GM12878 (cell line): ENCODE results near the gene NUBPL. TPM values are rescaled to one million over a fixed set of nuclear protein-coding genes. Genes with fewer than 3 reads are reported as not detected.
"Not testable (repeated sequence)": the region's sequence is repeated elsewhere in the genome, so short reads cannot be mapped to it uniquely, and the experiment has no call there.

Experiments used
- ATAC-seq: fragments of 200-7000 bp; cut with Tn5 transposase; 3 replicates; pipeline ENCODE4 v1.9.1; 2020; ENCODE audit warnings: mild to moderate bottlenecking, moderate library complexity
- BruUV-seq: library from RNA; stranded (reverse); fragments of 400-500 nt; replicated peaks from 2 replicates; lab custom pipeline; 2021; lab: Mats Ljungman, UMichigan
- CTCF ChIA-PET: fragments of 300-600 bp; sonication (Branson Sonifier 250); formaldehyde crosslinking; extraction: SDS; loops from one replicate; lab custom pipeline; 2021; ENCODE audit warnings: inconsistent platforms; lab: Yijun Ruan, JAX
- POLR2A ChIA-PET: fragments of 350-600 bp; formaldehyde crosslinking; extraction: SDS; loops from one replicate; lab custom pipeline; 2021; ENCODE audit warnings: inconsistent platforms; lab: Charles Lee
- RAD21 ChIA-PET: fragments of 300-600 bp; sonication (Branson Sonifier 250); formaldehyde crosslinking; loops from one replicate; lab custom pipeline; 2023; ENCODE audit warnings: antibody characterized with exemption; ENCODE audit not compliant: unreplicated experiment; lab: Charles Lee
- SMC1A ChIA-PET: fragments of 300-600 bp; sonication (Branson Sonifier 250); formaldehyde crosslinking; loops from one replicate; lab custom pipeline; 2023; ENCODE audit not compliant: unreplicated experiment, uncharacterized antibody; lab: Charles Lee
- DNase-seq: peaks from one replicate; pipeline ENCODE4 v3.0.0-alpha.2; 2011; ENCODE audit warnings: low read depth, low spot score
- FAIRE-seq: peaks from 3 replicates; lab custom pipeline; 2011; peaks lifted over from hg19 to GRCh38; lab: Jason Lieb, UNC
- H2AFZ ChIP-seq: 2 replicates; pipeline ENCODE4 v1.6.0; 2011; ENCODE audit warnings: low read depth, low read length, control low read depth; ENCODE audit not compliant: control insufficient read depth
- H3K27ac ChIP-seq: 2 replicates; pipeline ENCODE4 v1.5.1; 2011; ENCODE audit warnings: control low read depth; ENCODE audit not compliant: control insufficient read depth, insufficient read depth
- H3K27me3 ChIP-seq, 2 experiments: replicated peaks in 1 of 2; 2 replicates each; pipeline versions ENCODE4 v1.6.0 to v1.6.1; 2011; ENCODE audit warnings: low read length in 1 of 2; ENCODE audit not compliant: control insufficient read depth in 2 of 2, insufficient read depth in 2 of 2
- H3K36me3 ChIP-seq, 2 experiments: 2 replicates each; pipeline ENCODE4 v1.5.1; 2011; ENCODE audit warnings: low read length in 1 of 2; ENCODE audit not compliant: control insufficient read depth in 2 of 2, insufficient read depth in 2 of 2
- H3K4me1 ChIP-seq: 2 replicates; pipeline ENCODE4 v1.6.1; 2011; ENCODE audit warnings: mild to moderate bottlenecking, low read length, moderate library complexity, mixed read lengths; ENCODE audit not compliant: control insufficient read depth, insufficient read depth
- H3K4me2 ChIP-seq: 2 replicates; pipeline ENCODE4 v1.6.0; 2011; ENCODE audit warnings: control low read depth; ENCODE audit not compliant: control insufficient read depth, insufficient read depth
- H3K4me3 ChIP-seq: fragments of 200-600 bp; sonication (generic); 2 replicates; pipeline ENCODE4 v1.5.1; 2016
- H3K79me2 ChIP-seq: 2 replicates; pipeline ENCODE4 v1.6.0; 2011; ENCODE audit warnings: low read length; ENCODE audit not compliant: control insufficient read depth, insufficient read depth
- H3K9ac ChIP-seq: 2 replicates; pipeline ENCODE4 v1.8.0; 2011; ENCODE audit warnings: low read length, control low read depth, mixed read lengths; ENCODE audit not compliant: control insufficient read depth, insufficient read depth
- H3K9me3 ChIP-seq: replicated peaks from 3 replicates; pipeline ENCODE4 v1.5.1; 2011; ENCODE audit warnings: mild to moderate bottlenecking, low read length; ENCODE audit not compliant: control insufficient read depth, insufficient read depth
- H4K20me1 ChIP-seq: 2 replicates; pipeline ENCODE4 v1.6.0; 2011; ENCODE audit not compliant: control insufficient read depth, insufficient read depth
- CHD2 ChIP-seq: IDR thresholded peaks from 2 replicates; pipeline ENCODE4 v1.6.1; 2011; ENCODE audit warnings: low read depth, low read length, improper control_type of control experiment, borderline replicate concordance
- WGBS: methylation state at CpG from one replicate; pipeline ENCODE4 v1.1.6; 2016; ENCODE audit warnings: low lambda C conversion rate; ENCODE audit not compliant: insufficient replicate concordance, insufficient coverage; ENCODE audit errors: missing lambda C conversion rate; 5-methylcytosine and 5-hydroxymethylcytosine counted together
- in situ Hi-C: fragments of 300-500 bp; cut with MboI; formaldehyde crosslinking; loops from 9 replicates; pipeline ENCODE4 v1.14.3; 2018; ENCODE audit warnings: mixed read lengths
- intact Hi-C: fragments of 100-400 bp; cut with micrococcal nuclease; formaldehyde crosslinking; loops from one replicate; pipeline ENCODE4 v1.14.2; 2022; ENCODE audit not compliant: unreplicated experiment
- polyA plus RNA-seq, 11 experiments: library from polyadenylated mRNA; depleted of rRNA in 4 of 11; unstranded in 6 of 11; stranded (reverse) in 5 of 11; fragments of >200 nt; fragmentation: Nextera tagmentation in 4 of 11; fragmentation: Illumina TruSeq in 1 of 11; extraction: Ambion mirVana in 4 of 11; extraction: Trizol in 1 of 11; gene quantifications; 1 replicate in 1 of 11; 2 replicates in 10 of 11; pipeline versions ENCODE4 v1.2.1 to v1.2.3, GENCODE V29; 2011 to 2016; ENCODE audit warnings: inconsistent platforms in 2 of 11, missing spikeins in 2 of 11, low read depth in 1 of 11
- total RNA-seq, 4 experiments: library from RNA; depleted of rRNA in 3 of 4; stranded (reverse); fragments of >200 nt in 3 of 4; fragmentation: Illumina TruSeq in 1 of 4; extraction: Trizol in 1 of 4; gene quantifications; 2 replicates each; pipeline versions ENCODE4 v1.2.1 to v1.2.3, GENCODE V29; 2013 to 2021

The NUBPL gene
- total and polyA plus RNA-seq, 10 of the 15 experiments (the other 5 are each of a cell fraction or from before 2014, with no cell fraction given) = 3.4 to 11.6 (median 8.1) TPM

- RAD21 ChIA-PET = no interaction called here
- Histone ChIP-seq H3K79me2 (no peaks in the 10 kb centered on the region), H3K9ac (no peak overlapping the region), H3K27ac (no peak overlapping the region), H2AFZ (no peak overlapping the region), H3K4me1 (no peaks in the 10 kb centered on the region), H3K9me3 (no peaks in the 10 kb centered on the region), H3K36me3 (no peaks in the 10 kb centered on the region), H3K27me3 (no peaks in the 10 kb centered on the region)
- no peak for ATAC-seq
- no TSS peak for BruUV-seq
- intact Hi-C loops (no loop called here), in situ Hi-C loops (no loop called here)
- FAIRE-seq = no peak
- CTCF ChIA-PET = no interaction called here
- SMC1A ChIA-PET = no interaction called here
- no peak for TF ChIP-seq CHD2
- TF ChIP-seq, all 136 proteins: peak for 0
- DNase-seq = no peak
- WGBS = 21% methylated on average over 2 of the region's 2 CpGs
- Histone ChIP-seq H3K4me3 (no peak overlapping the region), H3K4me2 (no peak overlapping the region), H4K20me1 (no peaks in the 10 kb centered on the region)
- POLR2A ChIA-PET = no interaction called here
Measured at GRCh38 chr14:31889297-31889696, 328.1 kb downstream of the NUBPL start.

- intact Hi-C loops, H3K79me2 ChIP-seq, H3K27me3 ChIP-seq, H3K36me3 ChIP-seq, H3K4me1 ChIP-seq, CTCF ChIA-PET, H3K9me3 ChIP-seq, POLR2A ChIA-PET, H2AFZ ChIP-seq, H3K4me3 ChIP-seq, H3K27ac ChIP-seq, DNase-seq, in situ Hi-C loops, RAD21 ChIA-PET, ATAC-seq, BruUV-seq, SMC1A ChIA-PET, FAIRE-seq, H3K9ac ChIP-seq, H3K4me2 ChIP-seq, H4K20me1 ChIP-seq: not testable (repeated sequence)
- 75% methylated on average over 4 of the region's 4 CpGs for WGBS
Measured at GRCh38 chr14:31890202-31890601, 329.0 kb downstream of the NUBPL start.
